ENCODE data around the gene GID8. TPM values are rescaled to one million over a fixed set of nuclear protein-coding genes. Genes with fewer than 3 reads are reported as not detected.
"Not testable (repeated sequence)": the region's sequence is repeated elsewhere in the genome, so short reads cannot be mapped to it uniquely, and the experiment has no call there.

GID8 gene
- total RNA-seq, 1 donor from 2014 or later, result 26.2 TPM

GRCh38 chr20:62958388-62959100 lies 20.6 kb downstream of the GID8 start:
- ATAC-seq (no peak), DNase-seq (no peak)
- intact Hi-C loops (cut with DNase I), result no loop called here
- H3K27ac ChIP-seq, result no peak overlapping the region
- H3K9me3 ChIP-seq, result no peaks in the 10 kb centered on the region
- H3K4me3 ChIP-seq, result no peak overlapping the region
- no peak for TF ChIP-seq CTCF (IDR thresholded peaks at IDR 0.05)
- H3K36me3 ChIP-seq, result peaks cover 6% of the 10 kb centered on the region
- H3K27me3 ChIP-seq (ENCODE audit: low read depth), result no peaks in the 10 kb centered on the region
- peaks cover 12% of the 10 kb centered on the region for H3K4me1 ChIP-seq

GRCh38 chr20:62959101-62959971 lies 21.4 kb downstream of the GID8 start:
- Histone ChIP-seq H3K9me3 (no peaks in the 10 kb centered on the region), H3K4me1 (peaks cover 4% of the 10 kb centered on the region), H3K27me3 (ENCODE audit: low read depth) (no peaks in the 10 kb centered on the region), H3K4me3 (no peak overlapping the region), H3K36me3 (peaks cover 6% of the 10 kb centered on the region), H3K27ac (no peak overlapping the region)
- ATAC-seq (no peak), DNase-seq (no peak)
- intact Hi-C loops (cut with DNase I), result no loop called here
- TF ChIP-seq CTCF (IDR thresholded peaks at IDR 0.05), result no peak

GRCh38 chr20:62959998-62960436 lies 22.1 kb downstream of the GID8 start:
- no peaks in the 10 kb centered on the region for H3K27me3 ChIP-seq (ENCODE audit: low read depth)
- H3K4me3 ChIP-seq, result no peak overlapping the region
- DNase-seq (no peak), ATAC-seq (no peak)
- H3K27ac ChIP-seq, result no peak overlapping the region
- peaks cover 6% of the 10 kb centered on the region for H3K36me3 ChIP-seq
- no peaks in the 10 kb centered on the region for H3K9me3 ChIP-seq
- intact Hi-C loops (cut with DNase I), result no loop called here
- no peaks in the 10 kb centered on the region for H3K4me1 ChIP-seq
- TF ChIP-seq CTCF (IDR thresholded peaks at IDR 0.05), result no peak

GRCh38 chr20:62960446-62961309 lies 22.7 kb downstream of the GID8 start:
- H3K4me1 ChIP-seq; H3K9me3 ChIP-seq; ATAC-seq; H3K4me3 ChIP-seq; H3K27me3 ChIP-seq (ENCODE audit: low read depth); DNase-seq; intact Hi-C loops (cut with DNase I); H3K36me3 ChIP-seq; H3K27ac ChIP-seq: not testable (repeated sequence)

- intact Hi-C loops (cut with DNase I), result no loop called here
- ATAC-seq (no peak), DNase-seq (no peak)
- Histone ChIP-seq H3K9me3 (no peaks in the 10 kb centered on the region), H3K4me3 (no peak overlapping the region), H3K4me1 (no peaks in the 10 kb centered on the region), H3K27me3 (ENCODE audit: low read depth) (no peaks in the 10 kb centered on the region), H3K27ac (no peak overlapping the region), H3K36me3 (peaks cover 6% of the 10 kb centered on the region)
- no peak for TF ChIP-seq CTCF (IDR thresholded peaks at IDR 0.05)
These were observed 23.4 kb downstream of the GID8 start for GRCh38 chr20:62961310-62961783.
